Measurements from ENCODE around the gene KIF13A. TPM values are rescaled to one million over a fixed set of nuclear protein-coding genes. Genes with fewer than 3 reads are reported as not detected.

The KIF13A gene
- total and polyA plus RNA-seq, 2 donors (not counting 3 experiments of a cell fraction or from before 2014, with no cell fraction given): 24.9 to 65.8 TPM

DNA sequence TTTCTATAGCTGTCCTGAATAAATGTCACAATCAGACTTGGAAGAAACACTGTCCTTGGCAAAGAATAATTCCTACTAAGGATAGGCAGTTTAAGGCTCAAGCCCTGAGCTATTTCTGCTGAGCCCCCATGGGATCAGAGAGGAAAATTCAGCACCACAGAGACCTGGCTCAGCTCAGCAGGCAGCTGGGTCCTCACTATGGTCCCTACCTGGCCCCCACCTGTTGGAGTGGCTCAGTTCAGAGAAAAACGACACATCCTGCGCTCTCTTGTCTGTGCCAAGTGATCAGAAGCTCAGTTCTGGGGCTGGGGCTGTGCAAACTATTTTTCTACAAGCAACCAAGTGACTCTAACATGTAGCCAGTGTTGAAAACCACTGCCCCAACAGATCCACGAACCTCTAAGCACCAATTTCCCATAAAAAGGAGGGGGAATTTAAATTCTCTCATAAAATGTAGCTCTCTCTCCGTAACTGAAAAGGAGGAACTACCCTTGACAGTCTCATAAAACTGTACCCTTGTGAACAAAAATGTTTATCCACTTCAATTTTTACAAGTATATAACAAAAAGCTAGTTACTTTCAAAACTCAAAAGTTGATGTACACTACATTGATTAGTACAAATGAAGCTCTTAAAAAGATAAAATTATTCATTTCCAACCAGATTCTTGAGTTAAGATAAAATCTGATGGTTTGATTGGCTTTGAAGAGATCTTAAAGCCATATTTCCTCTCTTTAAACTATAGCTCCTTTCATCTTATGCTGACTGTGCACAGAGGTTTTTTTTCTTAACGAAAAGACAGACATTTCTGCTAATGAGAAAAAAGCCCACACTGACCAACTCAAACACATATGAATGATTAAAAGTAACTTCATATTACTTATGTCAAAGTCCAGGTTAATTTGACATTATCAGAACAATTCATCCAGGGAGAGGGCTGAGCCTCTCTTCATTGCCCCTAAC lies 52.0 kb downstream of the KIF13A start:
- Histone ChIP-seq H3K36me3 (ENCODE audit: control insufficient read depth in 2 of 2, extremely low read depth in 1 of 2, insufficient read depth in 2 of 2, low read length in 2 of 2) (no peaks in the 10 kb centered on the region), H4K20me1 (replicated peaks; ENCODE audit: control insufficient read depth, extremely low read depth, insufficient read depth, low read length) (no peaks in the 10 kb centered on the region), H2AFZ (ENCODE audit: low read depth, low read length) (no peak overlapping the region), H3K4me1 (ENCODE audit: control insufficient read depth, extremely low read depth, insufficient read depth, low read length) (peaks cover 28% of the 10 kb centered on the region), H3K27me3 (ENCODE audit: control insufficient read depth in 2 of 2, insufficient read depth in 2 of 2, low read length in 2 of 2) (no peaks in the 10 kb centered on the region), H3K79me2 (ENCODE audit: control insufficient read depth, insufficient read depth, low read length) (peaks cover 31% of the 10 kb centered on the region), H3K27ac (ENCODE audit: insufficient read depth, low read depth, low read length) (no peak overlapping the region), H3K9me3 (replicated peaks; ENCODE audit: control insufficient read depth, insufficient read depth, low read length) (no peaks in the 10 kb centered on the region), H3K4me2 (ENCODE audit: insufficient read depth, low read length) (no peak overlapping the region), H3K9ac (replicated peaks; ENCODE audit: extremely low read depth, insufficient read depth, low read length) (no peak overlapping the region), H3K4me3 (replicated peaks in 1 of 3; ENCODE audit: insufficient read depth in 1 of 3, low read depth in 1 of 3, low read length in 3 of 3) (no peak overlapping the region), H3K9me1 (replicated peaks; ENCODE audit: control insufficient read depth, extremely low read depth, insufficient read depth, low read length) (no peaks in the 10 kb centered on the region)
- no peak for TF ChIP-seq JUN (IDR thresholded peaks at IDR 0.05; ENCODE audit: borderline replicate concordance, insufficient read depth, insufficient read length, low read depth)
- no peak for TF ChIP-seq GATA2 (IDR thresholded peaks at IDR 0.05; ENCODE audit: insufficient read depth, insufficient read length, low read depth, low read length)
- no peak for TF ChIP-seq POLR2A (IDR thresholded peaks at IDR 0.05; ENCODE audit: low read depth, low read length)
- TF ChIP-seq EZH2 (IDR thresholded peaks at IDR 0.05; ENCODE audit: borderline replicate concordance, low read depth, low read length, severe bottlenecking): no peak
- TF ChIP-seq, protein P1, sequence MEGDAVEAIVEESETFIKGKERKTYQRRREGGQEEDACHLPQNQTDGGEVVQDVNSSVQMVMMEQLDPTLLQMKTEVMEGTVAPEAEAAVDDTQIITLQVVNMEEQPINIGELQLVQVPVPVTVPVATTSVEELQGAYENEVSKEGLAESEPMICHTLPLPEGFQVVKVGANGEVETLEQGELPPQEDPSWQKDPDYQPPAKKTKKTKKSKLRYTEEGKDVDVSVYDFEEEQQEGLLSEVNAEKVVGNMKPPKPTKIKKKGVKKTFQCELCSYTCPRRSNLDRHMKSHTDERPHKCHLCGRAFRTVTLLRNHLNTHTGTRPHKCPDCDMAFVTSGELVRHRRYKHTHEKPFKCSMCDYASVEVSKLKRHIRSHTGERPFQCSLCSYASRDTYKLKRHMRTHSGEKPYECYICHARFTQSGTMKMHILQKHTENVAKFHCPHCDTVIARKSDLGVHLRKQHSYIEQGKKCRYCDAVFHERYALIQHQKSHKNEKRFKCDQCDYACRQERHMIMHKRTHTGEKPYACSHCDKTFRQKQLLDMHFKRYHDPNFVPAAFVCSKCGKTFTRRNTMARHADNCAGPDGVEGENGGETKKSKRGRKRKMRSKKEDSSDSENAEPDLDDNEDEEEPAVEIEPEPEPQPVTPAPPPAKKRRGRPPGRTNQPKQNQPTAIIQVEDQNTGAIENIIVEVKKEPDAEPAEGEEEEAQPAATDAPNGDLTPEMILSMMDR (IDR thresholded peaks at IDR 0.05; ENCODE audit: extremely low read depth in 1 of 2, insufficient read depth in 1 of 2, low read depth in 1 of 2, low read length in 2 of 2): no peak
- no peak for TF ChIP-seq FOS (IDR thresholded peaks at IDR 0.05; ENCODE audit: borderline replicate concordance, insufficient read depth, low read length)
- TF ChIP-seq, protein P2, sequence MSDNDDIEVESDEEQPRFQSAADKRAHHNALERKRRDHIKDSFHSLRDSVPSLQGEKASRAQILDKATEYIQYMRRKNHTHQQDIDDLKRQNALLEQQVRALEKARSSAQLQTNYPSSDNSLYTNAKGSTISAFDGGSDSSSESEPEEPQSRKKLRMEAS (IDR thresholded peaks at IDR 0.05; ENCODE audit: insufficient read depth, insufficient read length): no peak
- no peak for TF ChIP-seq POLR2AphosphoS5 (IDR thresholded peaks at IDR 0.05; ENCODE audit: insufficient read depth, low read depth, low read length)
- TF ChIP-seq MYC (IDR thresholded peaks at IDR 0.05; ENCODE audit: low read depth, low read length): no peak
- POLR2A ChIA-PET: no interaction called here
- intact Hi-C loops (cut with micrococcal nuclease): no loop called here
- CTCF ChIA-PET: interaction anchor here (0.5 to 1.7 kb wide), 6 partner anchors 9 to 233 kb away, joined by 3 to 5 read pairs (median 3); no protein-coding TSS in a partner anchor
- dilution Hi-C loops (cut with MboI; ENCODE audit: extremely low pct_ligation_motif_present, low sequenced_read_pairs): no loop called here
- FAIRE-seq (no peak), DNase-seq (ENCODE audit: low read depth, low spot score) (no peak)
- no TSS peak for BruUV-seq (replicated peaks)

Measured in endothelial cell of umbilical vein (primary cell).